Epithelial cell of esophagus (primary cell): ENCODE measurements around the gene RAMACL.
"Not testable (repeated sequence)": the region's sequence is repeated elsewhere in the genome, so short reads cannot be mapped to it uniquely, and the experiment has no call there.

Experiments used
- DNase-seq: peaks from one replicate; pipeline ENCODE4 v3.0.0; 2010; ENCODE audit warnings: low read depth
- H3K4me3 ChIP-seq: 2 replicates; pipeline ENCODE4 v1.5.1; 2011; ENCODE audit warnings: mild to moderate bottlenecking, low read length, control low read depth
- CTCF ChIP-seq: IDR thresholded peaks from 2 replicates; pipeline ENCODE4 v1.5.1; 2011; ENCODE audit warnings: low read depth, mild to moderate bottlenecking, low read length, control low read depth, inconsistent platforms; ENCODE audit not compliant: insufficient read depth; ENCODE audit errors: missing control alignments

The RAMACL gene

GRCh38 chr6:166586424-166587156 is at the start of gene RAMACL:
Gene RAMACL (minus strand): TSS chr6:166586678. CDS start chr6:166586477, 201 bp downstream.
- peak; percentile 56 for DNase-seq
- H3K4me3 ChIP-seq = no peak within 1 kb of the TSS
- TF ChIP-seq CTCF = no peak

GRCh38 chr6:166635013-166635970 is 48.8 kb upstream of the RAMACL start:
- TF ChIP-seq CTCF = no peak
- DNase-seq = no peak
- H3K4me3 ChIP-seq = no peak overlapping the region

GRCh38 chr6:166634581-166634980 is 48.1 kb upstream of the RAMACL start:
- DNase-seq = not testable (repeated sequence)

GRCh38 chr6:166633732-166634535 is 47.5 kb upstream of the RAMACL start:
- TF ChIP-seq CTCF = no peak
- DNase-seq = no peak
- H3K4me3 ChIP-seq = no peak overlapping the region

More at GRCh38 chr6:166634581-166634980, 48.1 kb upstream of the RAMACL start:
- not testable (repeated sequence) for H3K4me3 ChIP-seq

GRCh38 chr6:166632731-166633130 is 46.3 kb upstream of the RAMACL start:
- no peak overlapping the region for H3K4me3 ChIP-seq
- no peak for DNase-seq

GRCh38 chr6:166630462-166630861 is 44.0 kb upstream of the RAMACL start:
- no peak overlapping the region for H3K4me3 ChIP-seq
- DNase-seq = no peak
- no peak for TF ChIP-seq CTCF

More at GRCh38 chr6:166632731-166633130, 46.3 kb upstream of the RAMACL start:
- no peak for TF ChIP-seq CTCF
